GM12801 (cell line): Measurements from ENCODE around the gene JADE2.

Experiments used
- TF ChIP-seq, protein P1 (sequence below): IDR thresholded peaks from one replicate; pipeline ENCODE4 v1.5.1; 2011; ENCODE audit warnings: control low read depth; ENCODE audit not compliant: insufficient read length; ENCODE audit errors: extremely low read depth

The JADE2 gene

DNA sequence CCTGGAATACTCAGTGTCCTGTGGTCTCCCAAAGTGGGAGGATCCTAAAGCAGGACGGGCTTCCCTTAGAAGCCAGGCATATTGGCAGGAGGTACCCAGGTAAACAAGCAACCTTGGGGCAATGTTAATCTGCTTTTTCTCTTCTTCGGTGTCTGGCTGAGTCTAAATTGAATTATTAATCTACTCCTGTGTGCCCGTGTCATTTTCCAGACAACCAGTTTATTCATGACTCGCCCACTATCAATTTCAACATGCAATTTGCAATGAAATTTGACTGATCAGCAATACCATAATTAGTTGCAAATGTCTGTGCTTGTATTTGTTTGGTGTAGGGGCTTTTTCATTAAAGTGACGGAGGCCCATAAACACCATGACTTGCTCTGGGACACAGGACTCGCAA is 32.9 kb upstream of the JADE2 start:
- TF ChIP-seq, protein P1, sequence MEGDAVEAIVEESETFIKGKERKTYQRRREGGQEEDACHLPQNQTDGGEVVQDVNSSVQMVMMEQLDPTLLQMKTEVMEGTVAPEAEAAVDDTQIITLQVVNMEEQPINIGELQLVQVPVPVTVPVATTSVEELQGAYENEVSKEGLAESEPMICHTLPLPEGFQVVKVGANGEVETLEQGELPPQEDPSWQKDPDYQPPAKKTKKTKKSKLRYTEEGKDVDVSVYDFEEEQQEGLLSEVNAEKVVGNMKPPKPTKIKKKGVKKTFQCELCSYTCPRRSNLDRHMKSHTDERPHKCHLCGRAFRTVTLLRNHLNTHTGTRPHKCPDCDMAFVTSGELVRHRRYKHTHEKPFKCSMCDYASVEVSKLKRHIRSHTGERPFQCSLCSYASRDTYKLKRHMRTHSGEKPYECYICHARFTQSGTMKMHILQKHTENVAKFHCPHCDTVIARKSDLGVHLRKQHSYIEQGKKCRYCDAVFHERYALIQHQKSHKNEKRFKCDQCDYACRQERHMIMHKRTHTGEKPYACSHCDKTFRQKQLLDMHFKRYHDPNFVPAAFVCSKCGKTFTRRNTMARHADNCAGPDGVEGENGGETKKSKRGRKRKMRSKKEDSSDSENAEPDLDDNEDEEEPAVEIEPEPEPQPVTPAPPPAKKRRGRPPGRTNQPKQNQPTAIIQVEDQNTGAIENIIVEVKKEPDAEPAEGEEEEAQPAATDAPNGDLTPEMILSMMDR = no peak

DNA sequence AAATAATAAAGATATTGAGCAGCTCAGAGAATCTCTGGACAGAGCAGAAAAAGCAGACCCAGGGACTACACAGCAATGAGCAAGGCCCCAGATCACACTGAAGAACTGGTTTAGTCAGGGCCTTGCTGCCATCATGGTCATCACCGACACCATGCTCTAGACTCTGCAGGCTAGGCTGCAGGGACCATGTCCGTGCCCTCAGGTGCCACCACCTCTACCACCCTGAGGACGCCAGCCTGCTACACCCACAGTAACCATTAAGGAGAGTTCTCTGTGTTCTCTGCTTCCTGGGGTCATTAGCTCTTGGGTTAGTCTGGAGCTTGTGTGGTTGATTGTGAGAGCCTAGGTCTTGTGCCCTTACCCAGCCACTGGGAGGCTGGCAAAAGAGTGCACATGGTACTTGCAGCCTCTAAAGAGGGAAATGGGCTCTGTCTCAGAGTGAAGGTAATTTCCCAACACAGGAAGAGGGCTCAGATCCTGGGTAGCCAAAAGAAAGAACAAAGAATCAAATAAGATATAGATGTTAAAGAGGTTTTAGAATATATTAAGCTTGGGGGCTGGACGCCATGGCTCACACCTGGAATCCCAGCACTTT is 31.9 kb upstream of the JADE2 start:
- TF ChIP-seq, protein P1 = no peak

DNA sequence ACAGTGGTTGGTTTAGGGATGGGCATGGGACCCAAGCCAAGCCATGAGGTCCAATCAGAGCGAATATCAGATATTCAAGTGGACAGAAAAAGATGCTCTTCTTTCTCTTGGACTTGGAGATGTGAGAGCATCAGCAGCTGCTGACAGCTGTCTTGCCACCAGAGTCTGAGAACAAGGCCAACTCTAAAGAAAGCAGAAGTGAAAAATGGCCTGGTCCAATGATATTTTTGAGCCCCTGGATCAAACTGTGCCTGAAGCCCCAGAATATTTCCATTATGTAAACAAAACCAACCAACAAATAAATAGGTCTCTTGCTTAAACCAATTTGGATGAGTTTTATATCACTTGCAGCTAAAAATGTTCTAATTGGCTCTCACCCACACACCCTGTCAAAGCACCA is 30.7 kb upstream of the JADE2 start:
- TF ChIP-seq, protein P1 = no peak

DNA sequence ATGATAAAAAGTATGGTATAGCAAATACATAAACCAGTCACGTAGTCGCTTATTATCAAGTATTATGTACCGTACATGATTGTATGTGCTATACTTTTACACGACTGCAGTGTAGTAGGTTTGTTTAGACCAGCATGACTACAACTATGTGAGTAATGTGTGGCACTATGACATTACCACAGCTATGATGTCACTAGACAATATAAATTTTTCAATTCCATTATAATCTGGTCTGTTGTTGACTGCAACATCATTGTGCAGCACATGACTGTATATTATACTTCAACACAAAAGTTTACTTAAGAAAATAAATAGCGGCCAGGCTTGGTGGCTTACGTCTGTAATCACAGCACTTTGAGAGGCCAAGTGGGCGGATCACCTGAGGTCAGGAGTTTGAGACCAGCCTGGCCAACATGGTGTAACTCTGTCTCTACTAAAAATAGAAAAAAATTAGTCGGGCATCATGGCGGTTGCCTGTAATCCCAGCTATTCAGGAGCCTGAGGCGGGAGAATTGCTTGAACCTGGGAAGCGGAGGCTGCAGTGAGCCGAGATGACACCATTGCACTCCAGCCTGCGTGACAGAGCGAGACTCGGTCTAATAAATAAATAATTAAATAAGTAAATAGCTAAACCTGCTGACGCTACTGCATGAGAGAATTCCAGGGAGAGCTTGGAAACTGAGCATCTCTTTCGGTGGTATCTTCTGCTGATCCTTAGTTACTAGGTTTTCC is 24.6 kb upstream of the JADE2 start:
- TF ChIP-seq, protein P1 = no peak

DNA sequence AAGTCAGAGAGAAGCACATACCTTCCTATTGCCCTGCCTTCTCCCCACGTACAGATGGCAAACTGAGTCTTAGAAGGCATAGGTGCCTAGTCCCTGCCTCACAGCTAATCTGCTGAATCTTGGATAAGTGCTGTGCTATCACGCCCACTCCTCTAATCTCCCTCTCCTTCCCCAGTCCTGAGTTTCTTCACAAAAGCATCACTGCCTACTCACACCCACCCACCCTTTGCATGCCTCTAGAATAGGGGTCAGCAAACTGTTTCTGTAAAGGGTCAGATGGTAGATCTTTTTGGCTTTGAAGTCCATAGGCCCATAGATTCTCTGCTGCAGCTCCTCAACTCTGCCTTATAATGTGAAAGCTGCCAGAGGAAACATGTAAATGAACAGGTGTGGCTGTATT is 23.2 kb upstream of the JADE2 start:
- TF ChIP-seq, protein P1 = no peak

DNA sequence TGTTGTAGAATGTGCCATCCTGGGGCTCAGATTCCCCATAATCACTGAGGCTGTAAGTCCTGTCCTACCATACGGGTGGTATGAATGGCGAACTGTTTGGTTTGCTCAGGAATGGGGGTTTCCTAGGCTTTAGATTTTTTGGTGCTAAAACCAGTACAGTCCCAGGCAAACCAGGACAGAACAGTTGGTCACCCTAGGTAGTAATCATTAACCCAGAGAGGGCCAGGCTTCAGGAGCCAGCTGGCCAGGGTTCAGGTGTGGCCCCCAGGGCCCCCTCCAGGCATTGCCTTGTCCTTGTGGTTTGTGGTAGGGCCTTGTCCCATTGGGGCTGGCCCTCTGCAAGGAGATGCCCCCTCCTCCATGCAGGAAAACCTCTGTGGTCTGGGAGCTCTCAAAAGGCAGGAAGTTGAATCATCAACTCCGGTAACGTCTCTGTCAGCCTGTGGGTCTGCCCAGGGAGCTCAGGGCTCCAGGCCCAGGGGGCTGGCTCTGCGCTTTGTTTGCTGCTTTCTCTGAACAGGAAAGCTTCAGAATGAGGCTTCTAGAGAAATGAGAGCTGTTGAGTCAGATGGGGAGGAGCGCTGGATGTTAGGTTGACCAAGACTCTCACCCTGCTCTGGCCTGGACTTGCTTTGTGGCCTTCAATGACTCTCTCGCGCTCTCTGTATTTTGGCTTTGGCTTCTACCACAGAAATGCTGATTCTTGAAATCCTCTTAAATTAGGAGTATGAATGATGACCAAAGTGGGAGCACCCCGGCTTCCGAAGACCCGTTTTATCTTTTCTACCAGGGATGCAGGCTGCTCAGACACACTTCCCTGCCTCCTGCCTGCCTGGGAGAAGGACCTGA is 22.2 kb upstream of the JADE2 start:
- TF ChIP-seq, protein P1 = no peak

DNA sequence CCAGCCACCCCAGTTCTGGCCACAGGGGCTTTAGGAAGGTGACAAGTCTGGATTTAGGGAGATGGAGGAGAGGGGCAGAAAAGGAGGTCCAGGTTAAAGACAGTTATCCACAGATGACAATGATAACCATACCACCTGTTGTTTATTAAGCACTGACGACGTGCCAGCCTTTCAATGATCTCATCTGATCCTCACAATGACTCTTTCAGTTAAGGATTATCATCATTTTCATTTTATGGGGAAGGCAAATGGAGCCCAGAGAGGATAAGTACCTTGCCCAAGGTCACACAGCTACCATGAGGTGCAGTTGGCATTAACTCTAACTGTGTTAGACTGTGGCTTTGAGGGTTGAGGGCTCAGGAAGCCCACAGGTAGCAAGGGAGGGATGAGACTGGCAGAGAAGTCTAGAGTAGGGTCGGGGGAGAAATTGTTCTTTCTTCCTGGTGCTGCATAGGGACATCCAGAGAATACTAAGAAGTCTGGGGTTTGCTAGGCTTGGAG is 21.5 kb upstream of the JADE2 start:
- TF ChIP-seq, protein P1 = no peak
